ENCODE data around the gene BLTP3B.

BLTP3B gene

DNA sequence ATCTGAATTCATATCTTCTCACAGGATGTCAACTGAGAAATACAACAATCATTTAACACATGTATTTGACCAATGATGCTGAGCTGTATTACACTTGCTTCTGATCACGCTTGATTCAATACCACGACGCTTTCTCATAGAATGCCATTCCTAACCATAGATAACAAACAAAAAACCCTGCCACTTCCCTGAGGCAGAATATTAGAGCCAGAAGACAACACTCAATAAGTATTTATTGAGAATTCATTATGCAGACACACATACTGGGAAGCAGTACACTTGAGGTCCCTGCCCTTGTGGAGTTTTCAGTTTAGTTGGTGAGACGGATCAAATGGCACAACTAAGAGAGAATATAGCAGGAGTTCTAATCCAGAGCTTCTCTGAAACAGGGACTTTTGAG is 32.4 kb downstream of the BLTP3B start:
- no peak for DNase-seq

GRCh38 chr12:100106861-100107260 is 35.8 kb downstream of the BLTP3B start:
- DNase-seq: no peak

- DNase-seq: no peak
Observed at GRCh38 chr12:100105661-100106060, 37.0 kb downstream of the BLTP3B start.

DNA sequence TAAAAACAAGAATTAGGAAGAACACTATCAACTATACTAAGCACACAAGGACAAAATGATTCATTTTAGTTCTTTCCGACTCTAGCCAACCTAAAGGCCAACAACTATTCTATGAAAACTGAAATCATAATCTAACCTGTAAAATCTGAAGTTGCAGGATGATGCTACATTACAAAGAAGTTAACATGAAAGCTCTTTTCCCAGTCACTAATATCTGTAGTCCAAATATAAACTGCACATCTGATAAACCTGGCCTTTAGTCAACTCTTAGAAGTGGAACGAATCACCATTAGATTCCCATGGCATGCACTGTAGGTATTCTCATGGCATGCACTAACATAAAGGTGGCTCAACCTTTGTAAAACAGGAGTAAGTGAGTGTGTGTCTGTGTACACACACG is 41.7 kb downstream of the BLTP3B start:
- no peak for DNase-seq

All from DMS153 (cell line).